ENCODE results near the gene C6.

GRCh38 chr5:41154491-41154890 lies 58.8 kb downstream of the C6 start:
- TF ChIP-seq CTCF (IDR thresholded peaks at IDR 0.05; ENCODE audit: poor library complexity, severe bottlenecking) = no peak
- TF ChIP-seq EZH2 (IDR thresholded peaks at IDR 0.05; ENCODE audit: borderline replicate concordance, insufficient read depth, low read length, poor library complexity, severe bottlenecking) = no peak
- no peak for TF ChIP-seq EP300 (conservative IDR thresholded peaks at IDR 0.05; ENCODE audit: poor library complexity, severe bottlenecking)

Measured in neural cell (in vitro differentiated cells).